22Rv1 (cell line): ENCODE results near the gene UNC13D.

ENCODE experiments used
- CTCF ChIP-seq: fragments of 450-650 bp; IDR thresholded peaks from 2 replicates; pipeline ENCODE4 v1.5.1; 2017; ENCODE audit warnings: mild to moderate bottlenecking
- ZFX ChIP-seq: fragments of 450-650 bp; IDR thresholded peaks from 2 replicates; pipeline ENCODE4 v1.6.1; 2017; ENCODE audit warnings: antibody characterized with exemption, borderline replicate concordance

DNA sequence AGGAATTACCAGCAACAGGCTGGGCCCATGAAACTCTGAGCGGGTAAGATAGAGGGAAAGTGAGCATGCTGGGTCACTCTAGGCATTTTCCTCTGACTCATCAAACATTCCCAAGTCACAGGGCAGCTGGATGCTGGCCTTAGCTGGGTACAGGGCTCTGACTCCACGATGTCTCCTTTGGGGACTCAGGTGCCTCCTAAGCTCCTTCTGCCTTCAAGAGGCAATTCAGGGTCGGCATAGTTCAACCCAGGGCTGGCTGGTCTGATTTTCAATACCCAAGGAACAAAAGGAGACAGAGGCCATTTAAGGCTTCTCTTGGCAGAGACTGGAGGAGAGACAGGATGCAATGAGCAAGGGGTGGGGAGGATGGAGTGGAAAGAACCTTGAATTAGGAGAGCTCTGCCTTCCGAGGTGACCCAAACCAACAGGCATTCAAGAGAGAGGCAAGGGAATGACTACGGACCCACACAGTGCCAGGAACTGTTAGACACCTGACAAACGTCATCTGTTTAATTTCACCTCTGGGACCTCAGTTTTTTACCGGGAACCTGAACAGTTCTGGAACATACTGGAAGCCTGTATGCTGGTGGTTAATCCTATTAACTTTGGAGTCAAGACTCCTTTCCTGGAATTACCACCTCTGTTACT is 10.0 kb upstream of the UNC13D start:
- no peak for TF ChIP-seq ZFX
- TF ChIP-seq CTCF: no peak
